GM21717 (cell line): ENCODE data around the gene USP32.
"Not testable (repeated sequence)": the region's sequence is repeated elsewhere in the genome, so short reads cannot be mapped to it uniquely, and the experiment has no call there.

Source experiments
- ATAC-seq: cut with Tn5 transposase; IDR thresholded peaks from one replicate; pipeline ENCODE4 v1.9.1; 2021; ENCODE audit warnings: mild to moderate bottlenecking, moderate library complexity; ENCODE audit not compliant: unreplicated experiment

USP32 gene

GRCh38 chr17:60403962-60404361 is 12.0 kb upstream of the USP32 start:
- no peak for ATAC-seq

GRCh38 chr17:60403523-60403810 is 11.5 kb upstream of the USP32 start:
- no peak for ATAC-seq

- ATAC-seq = no peak
Observed at GRCh38 chr17:60401819-60402218, 9.9 kb upstream of the USP32 start.

GRCh38 chr17:60398227-60398959 is 6.5 kb upstream of the USP32 start:
- peak; percentile 60 for ATAC-seq

GRCh38 chr17:60396412-60396811 is 4.5 kb upstream of the USP32 start:
- no peak for ATAC-seq

- ATAC-seq = no peak
Observed at GRCh38 chr17:60395508-60396065, 3.7 kb upstream of the USP32 start.

GRCh38 chr17:60393840-60394723 is 2.1 kb upstream of the USP32 start:
- no peak for ATAC-seq

GRCh38 chr17:60392845-60393702 is 1.1 kb upstream of the USP32 start:
- peak; percentile 1 for ATAC-seq

GRCh38 chr17:60391471-60392041 is 377 bp downstream of the USP32 start:
- ATAC-seq = peak; percentile 31

GRCh38 chr17:60390925-60391470 is 935 bp downstream of the USP32 start:
- no peak for ATAC-seq

GRCh38 chr17:60390186-60390585 is 1.7 kb downstream of the USP32 start:
- ATAC-seq = no peak

GRCh38 chr17:60388742-60389141 is 3.2 kb downstream of the USP32 start:
- no peak for ATAC-seq

GRCh38 chr17:60387666-60388065 is 4.3 kb downstream of the USP32 start:
- ATAC-seq = no peak

GRCh38 chr17:60386147-60387058 is 5.5 kb downstream of the USP32 start:
- ATAC-seq = no peak

- not testable (repeated sequence) for ATAC-seq
Observed at GRCh38 chr17:60384921-60385320, 7.0 kb downstream of the USP32 start.

- no peak for ATAC-seq
Observed at GRCh38 chr17:60383379-60383778, 8.6 kb downstream of the USP32 start.

- no peak for ATAC-seq
Observed at GRCh38 chr17:60381958-60382357, 10.0 kb downstream of the USP32 start.

GRCh38 chr17:60379461-60379860 is 12.5 kb downstream of the USP32 start:
- not testable (repeated sequence) for ATAC-seq

- ATAC-seq = not testable (repeated sequence)
Observed at GRCh38 chr17:60378187-60378586, 13.7 kb downstream of the USP32 start.
